K562 (cell line): ENCODE data around the gene RNF26. TPM values are rescaled to one million over a fixed set of nuclear protein-coding genes. Genes with fewer than 3 reads are reported as not detected.

ENCODE experiments used
- ATAC-seq: fragments of 200-7000 bp; cut with Tn5 transposase; 3 replicates; pipeline ENCODE4 v1.9.1; 2020; ENCODE audit warnings: moderate library complexity
- BruUV-seq: library from RNA; stranded (reverse); fragments of 400-500 nt; replicated peaks from 2 replicates; lab custom pipeline; 2021; lab: Mats Ljungman, UMichigan
- CTCF ChIA-PET: fragments of 300-600 bp; formaldehyde crosslinking; extraction: SDS; loops from one replicate; lab custom pipeline; 2021; ENCODE audit warnings: low intra/inter-chr PET ratio; lab: Yijun Ruan, JAX
- POLR2A ChIA-PET: fragments of 300-600, 350-650 bp; sonication (Branson Sonifier 250); formaldehyde crosslinking; extraction: SDS; loops from one replicate; lab custom pipeline; 2021; ENCODE audit warnings: antibody characterized with exemption, inconsistent platforms; lab: Yijun Ruan, JAX
- DNase-seq, 4 experiments: peaks; one replicate each; pipeline versions ENCODE4 v3.0.0 to v3.0.0-alpha.2; 2011 to 2018; ENCODE audit warnings: low spot score in 3 of 4, mixed read lengths in 3 of 4; ENCODE audit errors: extremely low read depth in 1 of 4
- FAIRE-seq: peaks from 2 replicates; lab custom pipeline; 2011; peaks lifted over from hg19 to GRCh38; lab: Jason Lieb, UNC
- H2AFZ ChIP-seq: 2 replicates; pipeline ENCODE4 v1.6.0; 2011; ENCODE audit warnings: low read depth, low read length, control low read depth, inconsistent platforms
- H3K27ac ChIP-seq: fragments of 200-600 bp; 3 replicates; pipeline ENCODE4 v1.8.0; 2011; ENCODE audit warnings: low read depth, mild to moderate bottlenecking, control low read depth, inconsistent platforms, low read length, moderate library complexity, mixed read lengths; ENCODE audit errors: extremely low read depth
- H3K27me3 ChIP-seq, 2 experiments: fragments of 300-600 bp in 1 of 2; 2 replicates in 1 of 2; 3 replicates in 1 of 2; pipeline versions ENCODE4 v1.6.0 to v1.8.0; 2011; ENCODE audit warnings: inconsistent platforms in 2 of 2, low read length in 2 of 2, mild to moderate bottlenecking in 1 of 2, mixed read lengths in 1 of 2, moderate library complexity in 1 of 2; ENCODE audit not compliant: control insufficient read depth in 2 of 2, insufficient read depth in 2 of 2
- H3K36me3 ChIP-seq: fragments of 300-600 bp; 3 replicates; pipeline ENCODE4 v1.8.0; 2011; ENCODE audit warnings: mild to moderate bottlenecking, low read length, inconsistent platforms; ENCODE audit not compliant: control insufficient read depth, insufficient read depth
- H3K4me1 ChIP-seq, 2 experiments: fragments of 200-600 bp in 1 of 2; replicated peaks in 1 of 2; 2 replicates in 1 of 2; 3 replicates in 1 of 2; pipeline versions ENCODE4 v1.5.1 to v1.8.0; 2011; ENCODE audit warnings: inconsistent platforms in 2 of 2, low read length in 2 of 2, mild to moderate bottlenecking in 1 of 2, mixed read lengths in 1 of 2, moderate library complexity in 1 of 2; ENCODE audit not compliant: control insufficient read depth in 2 of 2, insufficient read depth in 2 of 2
- H3K4me2 ChIP-seq: 2 replicates; pipeline ENCODE4 v1.6.1; 2011; ENCODE audit warnings: low read length, control low read depth, inconsistent platforms, mixed read lengths; ENCODE audit not compliant: insufficient read depth
- H3K4me3 ChIP-seq: fragments of 200-600 bp; sonication (generic), shearing (Covaris generic); 2 replicates; pipeline ENCODE4 v1.5.1; 2016; ENCODE audit warnings: control low read depth, inconsistent platforms
- H3K79me2 ChIP-seq: fragments of 200-600 bp; 3 replicates; pipeline ENCODE4 v1.8.0; 2011; ENCODE audit warnings: low read length, inconsistent platforms; ENCODE audit not compliant: control insufficient read depth, insufficient read depth
- H3K9ac ChIP-seq, 2 experiments: 2 replicates each; pipeline versions ENCODE4 v1.6.0 to v1.6.1; 2011; ENCODE audit warnings: low read depth in 2 of 2, low read length in 2 of 2, control low read depth in 1 of 2, inconsistent platforms in 1 of 2, mild to moderate bottlenecking in 1 of 2, mixed read lengths in 1 of 2; ENCODE audit not compliant: insufficient read depth in 1 of 2
- H3K9me1 ChIP-seq: one replicate; pipeline ENCODE4 v1.6.0; 2011; ENCODE audit warnings: inconsistent platforms, mild to moderate bottlenecking, low read length, moderate library complexity; ENCODE audit not compliant: control insufficient read depth, insufficient read depth
- H3K9me3 ChIP-seq: replicated peaks from 2 replicates; pipeline ENCODE4 v1.5.1; 2011; ENCODE audit warnings: low read depth, low read length, inconsistent platforms; ENCODE audit not compliant: control insufficient read depth, insufficient read depth
- H4K20me1 ChIP-seq: replicated peaks from 2 replicates; pipeline ENCODE4 v1.6.1; 2011; ENCODE audit warnings: low read length, inconsistent platforms, mixed read lengths; ENCODE audit not compliant: control insufficient read depth, insufficient read depth
- POLR2G ChIP-seq: fragments of 200-400 bp; formaldehyde crosslinking; IDR thresholded peaks from 2 replicates; pipeline ENCODE4 v1.6.1; 2017; ENCODE audit warnings: low read depth, mild to moderate bottlenecking, antibody characterized with exemption, low read length, moderate library complexity
- ZC3H4 ChIP-seq: sonication (generic); formaldehyde crosslinking; IDR thresholded peaks from 2 replicates; pipeline ENCODE4 v1.9.0; 2021; ENCODE audit warnings: missing genetic modification reagents, borderline replicate concordance
- ZNF165 ChIP-seq: fragments of 250-450 bp; sonication (Bioruptor Pico); IDR thresholded peaks from 2 replicates; pipeline ENCODE4 v1.4.0; 2020; ENCODE audit warnings: borderline replicate concordance
- WGBS: fragments of 100-300 bp; shearing (Covaris generic); methylation state at CpG from one replicate; pipeline ENCODE4 v1.1.6; 2016; ENCODE audit warnings: low coverage, mixed read lengths; ENCODE audit not compliant: insufficient coverage; ENCODE audit errors: missing lambda C conversion rate; 5-methylcytosine and 5-hydroxymethylcytosine counted together
- in situ Hi-C: fragments of 300-500 bp; cut with MboI; formaldehyde crosslinking; loops from 4 replicates; pipeline ENCODE4 v1.15.0; 2018; ENCODE audit warnings: inconsistent platforms, mixed read lengths
- intact Hi-C: fragments of 100-400 bp; cut with micrococcal nuclease; formaldehyde crosslinking; loops from 2 replicates; pipeline ENCODE4 v1.14.2; 2022
- polyA plus RNA-seq, 8 experiments: library from polyadenylated mRNA; depleted of rRNA in 4 of 8; stranded (reverse) in 5 of 8; unstranded in 3 of 8; fragments of >200 nt; fragmentation: Nextera tagmentation in 2 of 8; fragmentation: Illumina TruSeq in 1 of 8; extraction: Ambion mirVana in 2 of 8; extraction: Trizol in 1 of 8; gene quantifications; 2 replicates each; pipeline versions ENCODE4 v1.2.1 to v1.2.3, GENCODE V29; 2011 to 2014; ENCODE audit warnings: inconsistent platforms in 1 of 8, missing spikeins in 1 of 8
- total RNA-seq, 7 experiments: library from RNA; depleted of rRNA in 6 of 7; stranded (reverse); fragments of >200 nt in 6 of 7; fragmentation: Illumina TruSeq in 2 of 7; extraction: Trizol in 2 of 7; gene quantifications; 2 replicates each; pipeline versions ENCODE4 v1.2.1 to v1.2.3, GENCODE V29; 2011 to 2021; ENCODE audit warnings: low replicate concordance in 1 of 7

Gene RNF26
- total and polyA plus RNA-seq, 9 of the 15 experiments (the other 6 are each of a cell fraction or from before 2014, with no cell fraction given), result 5.3 to 53.6 (median 12.7) TPM

DNA sequence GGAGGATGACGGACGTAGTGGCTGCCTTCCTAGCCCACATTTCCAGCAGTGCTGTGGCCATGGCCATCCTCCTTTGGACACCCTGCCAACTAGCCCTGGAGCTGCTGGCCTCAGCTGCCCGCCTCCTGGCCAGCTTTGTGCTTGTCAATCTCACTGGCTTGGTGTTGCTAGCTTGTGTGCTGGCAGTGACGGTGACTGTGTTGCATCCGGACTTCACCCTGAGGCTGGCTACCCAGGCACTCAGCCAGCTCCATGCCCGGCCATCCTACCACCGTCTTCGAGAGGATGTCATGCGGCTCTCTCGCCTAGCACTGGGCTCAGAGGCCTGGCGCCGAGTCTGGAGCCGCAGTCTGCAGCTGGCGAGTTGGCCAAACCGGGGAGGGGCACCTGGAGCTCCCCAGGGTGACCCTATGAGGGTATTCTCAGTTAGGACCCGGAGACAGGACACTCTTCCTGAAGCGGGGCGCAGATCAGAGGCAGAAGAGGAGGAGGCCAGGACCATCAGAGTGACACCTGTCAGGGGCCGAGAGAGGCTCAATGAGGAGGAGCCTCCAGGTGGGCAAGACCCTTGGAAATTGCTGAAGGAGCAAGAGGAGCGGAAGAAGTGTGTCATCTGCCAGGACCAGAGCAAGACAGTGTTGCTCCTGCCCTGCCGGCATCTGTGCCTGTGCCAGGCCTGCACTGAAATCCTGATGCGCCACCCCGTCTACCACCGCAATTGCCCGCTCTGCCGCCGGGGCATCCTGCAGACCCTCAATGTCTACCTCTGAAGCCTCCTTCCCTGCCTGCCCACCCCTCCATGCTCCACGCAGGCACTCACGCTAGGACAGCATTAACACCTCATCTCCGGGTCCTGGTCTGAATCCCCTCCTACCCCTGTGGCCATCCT is 1.6 kb downstream of the RNF26 start:
- CTCF ChIA-PET, result interaction anchor here (0.6 kb wide), 1 partner anchor 343 kb away, joined by 3 read pairs; no protein-coding TSS in a partner anchor
- intact Hi-C loops (loop anchor here (5.0 kb wide), 1 partner anchor 36 kb away; no protein-coding TSS in a partner anchor), in situ Hi-C loops (no loop called here)
- Histone ChIP-seq H3K27ac (no peak overlapping the region; the same call in 2 of the 3 replicates), H2AFZ (no peak overlapping the region), H3K27me3 (no peaks in the 10 kb centered on the region), H3K9me3 (no peaks in the 10 kb centered on the region), H3K9me1 (no peaks in the 10 kb centered on the region), H4K20me1 (no peaks in the 10 kb centered on the region), H3K9ac (peak overlapping the region; percentile 88 to 97), H3K4me2 (peak overlapping the region; percentile 95), H3K79me2 (peaks cover 30% of the 10 kb centered on the region), H3K4me1 (peaks cover 23 to 58% of the 10 kb centered on the region in 2 experiments; a peak in 4 of 5 replicates), H3K4me3 (peak overlapping the region; percentile 61)
- ATAC-seq (no peak), FAIRE-seq (no peak), DNase-seq (no peak)
- 88% methylated on average over 25 of the region's 30 CpGs for WGBS
- BruUV-seq, result no TSS peak
- POLR2A ChIA-PET, result interaction anchor here (0.6 kb wide), 2 partner anchors 130 to 356 kb away, joined by 4 read pairs; partner anchors contain the start of gene CBL
- TF ChIP-seq ZC3H4 (CRISPR knock-in tag) (peak; percentile 48; the same call in 1 of the 2 replicates), ZNF165 (CRISPR knock-in tag) (no peak), POLR2G (peak; percentile 40; the same call in 1 of the 2 replicates)
- TF ChIP-seq, all 486 proteins: peak for 2
- peaks cover 17% of the 10 kb centered on the region; the same call in 1 of the 3 replicates for H3K36me3 ChIP-seq
